ENCODE measurements around the gene HSPA4.
"Not testable (repeated sequence)": the region's sequence is repeated elsewhere in the genome, so short reads cannot be mapped to it uniquely, and the experiment has no call there.

- not testable (repeated sequence) for TF ChIP-seq MXI1 (conservative IDR thresholded peaks at IDR 0.05; ENCODE audit: poor library complexity, severe bottlenecking); CTCF (IDR thresholded peaks at IDR 0.05; ENCODE audit: poor library complexity, severe bottlenecking); EZH2 (IDR thresholded peaks at IDR 0.05; ENCODE audit: borderline replicate concordance, insufficient read depth, low read length, poor library complexity, severe bottlenecking); TAF1 (IDR thresholded peaks at IDR 0.05; ENCODE audit: low read depth); EP300 (conservative IDR thresholded peaks at IDR 0.05; ENCODE audit: poor library complexity, severe bottlenecking); POLR2AphosphoS5 (IDR thresholded peaks at IDR 0.05); RAD21 (conservative IDR thresholded peaks at IDR 0.05)
Measured at GRCh38 chr5:133019471-133019870, 32.3 kb upstream of the HSPA4 start.

Data from neural cell (in vitro differentiated cells).